GM21528 (cell line): ENCODE measurements around the gene TPM2.

ENCODE experiments used
- ATAC-seq: cut with Tn5 transposase; IDR thresholded peaks from one replicate; pipeline ENCODE4 v1.9.1; 2021; ENCODE audit warnings: mild to moderate bottlenecking, moderate library complexity; ENCODE audit not compliant: unreplicated experiment, low FRiP score

TPM2 gene

GRCh38 chr9:35697486-35697885 is 7.8 kb upstream of the TPM2 start:
- ATAC-seq: no peak

DNA sequence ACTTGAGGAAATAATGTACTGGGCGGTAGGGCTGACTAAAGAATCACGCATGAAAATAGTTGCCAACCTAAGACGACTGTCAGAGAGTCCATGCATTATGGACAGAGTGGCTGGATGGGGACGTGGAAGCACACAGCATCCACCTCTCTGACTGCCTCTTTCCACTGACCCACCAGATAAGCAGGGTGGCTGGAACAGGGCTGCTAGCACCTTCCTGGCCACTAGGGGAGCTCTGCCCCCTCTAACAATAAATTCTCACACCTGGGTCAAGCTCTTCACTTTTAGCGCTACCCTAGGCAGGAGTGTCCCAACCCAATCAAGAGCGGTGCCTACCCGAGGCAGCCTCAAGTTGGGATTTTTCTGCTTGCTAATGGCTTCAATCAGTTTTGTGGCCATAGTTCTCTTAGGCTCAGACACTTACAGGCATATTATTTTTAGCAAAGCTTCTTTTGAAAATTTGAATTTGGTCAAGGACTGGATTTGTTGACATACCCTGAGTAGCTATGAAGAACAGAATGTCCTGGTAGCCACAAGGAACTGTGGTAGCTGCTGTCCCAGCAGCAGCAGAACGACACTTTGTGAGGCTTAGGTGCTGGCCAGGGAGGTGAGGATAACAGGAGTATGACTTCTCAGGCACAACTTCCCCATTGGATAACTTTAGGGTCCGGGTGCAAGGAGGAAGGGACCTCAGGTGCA is 6.9 kb upstream of the TPM2 start:
- ATAC-seq: no peak

DNA sequence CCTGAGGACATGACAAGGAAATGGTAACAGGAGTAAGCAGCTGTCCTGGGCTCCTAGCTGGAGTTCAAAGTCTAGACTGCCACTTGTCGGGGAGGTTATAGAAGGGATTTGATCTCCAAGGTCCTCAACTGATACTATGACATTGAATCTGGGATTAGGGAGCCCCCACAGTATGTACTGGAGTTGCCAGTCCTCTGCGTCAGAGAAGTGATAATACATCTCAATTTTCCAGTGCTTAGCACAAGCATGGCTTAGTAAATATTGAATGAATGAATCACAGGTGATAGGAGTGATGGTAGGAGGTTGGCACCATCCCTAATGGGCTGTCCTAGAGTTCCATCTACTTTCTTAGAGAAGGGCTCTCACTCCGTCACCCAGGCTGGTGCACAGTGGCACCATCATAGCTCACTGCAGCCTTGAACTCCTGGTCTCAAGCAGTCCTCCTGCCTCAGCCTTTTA is 6.2 kb upstream of the TPM2 start:
- no peak for ATAC-seq

GRCh38 chr9:35691757-35692301 is 2.1 kb upstream of the TPM2 start:
- no peak for ATAC-seq

- ATAC-seq: no peak
Measured at GRCh38 chr9:35691334-35691650, 1.6 kb upstream of the TPM2 start.

- no peak for ATAC-seq
Measured at GRCh38 chr9:35690614-35691333, 1.0 kb upstream of the TPM2 start.

DNA sequence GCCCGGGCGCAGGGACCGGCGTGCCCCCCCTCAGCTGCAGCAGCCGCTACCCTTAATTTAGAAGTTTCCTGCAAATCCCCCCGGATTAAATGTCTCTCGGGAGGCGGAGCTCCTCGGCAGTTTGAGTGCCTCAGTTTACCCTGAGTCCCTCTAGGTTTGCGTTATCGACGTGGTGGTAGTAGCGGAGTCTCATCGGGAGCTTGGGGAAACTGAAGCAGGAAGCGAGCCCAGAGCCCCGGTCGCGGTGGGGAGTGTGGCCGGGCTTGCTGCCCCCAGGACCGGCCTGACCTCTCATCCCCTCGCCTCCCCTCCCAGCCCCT is 529 bp upstream of the TPM2 start:
- no peak for ATAC-seq

DNA sequence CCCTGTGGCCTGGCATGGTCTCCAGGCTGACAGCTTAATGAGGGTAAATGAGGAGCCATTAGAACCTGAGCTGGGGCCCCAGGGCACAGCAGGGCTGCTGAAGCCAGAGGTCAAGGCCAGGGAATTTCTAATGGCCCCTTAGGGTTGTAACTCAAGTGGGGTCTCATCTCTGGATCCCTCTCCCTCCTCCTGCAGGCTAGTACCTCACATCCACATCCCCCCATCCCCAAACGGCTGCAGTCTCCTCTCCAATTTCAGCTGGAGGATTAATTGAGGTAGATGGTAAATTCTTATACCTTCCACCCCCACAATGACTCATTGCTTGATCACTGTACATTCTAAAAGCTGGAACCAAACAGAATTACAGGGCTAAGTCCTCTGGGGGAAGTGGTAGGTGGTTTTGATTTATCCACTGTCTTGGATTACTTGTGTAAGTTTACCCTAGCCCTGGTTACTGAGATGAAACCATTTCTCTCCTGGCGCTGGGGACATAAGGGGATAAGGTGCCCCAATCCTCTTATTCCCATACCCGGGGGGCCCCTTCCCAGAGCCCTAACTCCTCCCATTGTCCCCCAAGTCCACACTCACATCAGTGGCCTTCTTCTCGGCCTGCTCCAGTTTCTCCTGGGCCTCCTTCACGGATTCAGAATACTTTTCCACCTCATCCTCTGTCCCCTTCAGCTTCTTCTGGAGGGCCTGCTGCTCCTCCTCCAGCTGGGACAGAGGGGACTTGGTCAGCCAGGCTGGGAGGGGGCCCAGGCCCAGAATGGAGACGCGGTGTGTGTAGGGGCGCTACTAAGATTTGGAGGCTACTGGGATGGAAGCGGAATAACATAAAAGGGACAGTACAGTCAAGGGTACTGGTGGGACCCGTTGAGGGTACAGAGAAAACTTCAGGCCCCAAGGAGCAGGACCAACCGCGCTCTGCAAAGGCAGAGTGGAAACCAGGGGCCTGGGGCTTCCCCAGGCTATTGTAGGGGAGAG is 875 bp downstream of the TPM2 start:
- ATAC-seq: no peak

DNA sequence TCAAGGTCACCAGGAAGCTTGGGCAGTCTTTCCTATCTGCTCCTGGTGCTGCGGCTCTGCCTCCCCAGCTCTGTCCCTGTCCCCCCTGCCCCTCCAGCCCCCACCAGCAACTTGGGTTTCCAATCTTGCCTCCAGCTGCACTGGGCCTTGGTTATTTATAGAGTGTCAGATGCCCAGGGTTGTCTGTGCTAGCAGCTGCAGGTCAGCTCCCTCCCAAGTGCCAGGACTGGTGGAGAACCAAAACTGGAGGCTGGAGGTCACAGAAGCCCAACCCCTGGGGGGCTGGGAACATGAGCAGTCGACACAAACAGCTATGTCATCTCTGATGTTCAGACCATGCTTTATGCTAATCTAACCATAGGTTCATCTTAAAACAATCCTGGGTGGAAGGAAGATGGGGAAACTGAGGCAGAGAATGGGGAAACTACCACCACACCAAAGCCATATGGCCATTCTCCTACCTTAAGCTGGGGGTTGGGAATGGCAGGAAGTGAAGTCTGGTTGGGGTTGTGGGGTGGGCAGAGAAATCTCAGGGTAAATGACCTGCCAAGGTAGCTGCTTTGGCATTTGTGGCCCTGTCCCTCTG is 1.7 kb downstream of the TPM2 start:
- ATAC-seq: no peak

GRCh38 chr9:35687306-35687705 is 2.4 kb downstream of the TPM2 start:
- no peak for ATAC-seq

- no peak for ATAC-seq
Measured at GRCh38 chr9:35686222-35687203, 3.2 kb downstream of the TPM2 start.

GRCh38 chr9:35685506-35685905 is 4.2 kb downstream of the TPM2 start:
- ATAC-seq: no peak

- ATAC-seq: no peak
Measured at GRCh38 chr9:35684921-35685320, 4.8 kb downstream of the TPM2 start.

DNA sequence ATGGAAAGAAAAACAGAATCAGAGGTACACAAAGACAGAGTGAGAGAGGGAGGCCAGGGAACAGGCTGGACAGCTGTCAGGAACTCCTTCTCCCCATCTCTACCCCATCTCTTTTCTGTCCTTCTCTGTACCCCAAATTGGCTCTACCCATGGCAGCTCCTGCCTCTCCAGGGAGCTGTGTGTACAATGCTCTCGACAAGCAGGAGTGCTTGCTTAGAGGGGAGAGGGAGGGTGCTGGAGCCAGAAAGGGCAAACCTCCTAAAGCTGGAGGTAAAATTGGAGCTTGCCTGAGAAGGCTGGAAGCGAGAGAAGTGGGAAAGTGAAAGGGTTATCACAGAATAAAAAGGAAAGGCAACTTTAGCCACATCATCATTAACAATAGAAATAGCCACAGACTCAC is 6.4 kb downstream of the TPM2 start:
- no peak for ATAC-seq

DNA sequence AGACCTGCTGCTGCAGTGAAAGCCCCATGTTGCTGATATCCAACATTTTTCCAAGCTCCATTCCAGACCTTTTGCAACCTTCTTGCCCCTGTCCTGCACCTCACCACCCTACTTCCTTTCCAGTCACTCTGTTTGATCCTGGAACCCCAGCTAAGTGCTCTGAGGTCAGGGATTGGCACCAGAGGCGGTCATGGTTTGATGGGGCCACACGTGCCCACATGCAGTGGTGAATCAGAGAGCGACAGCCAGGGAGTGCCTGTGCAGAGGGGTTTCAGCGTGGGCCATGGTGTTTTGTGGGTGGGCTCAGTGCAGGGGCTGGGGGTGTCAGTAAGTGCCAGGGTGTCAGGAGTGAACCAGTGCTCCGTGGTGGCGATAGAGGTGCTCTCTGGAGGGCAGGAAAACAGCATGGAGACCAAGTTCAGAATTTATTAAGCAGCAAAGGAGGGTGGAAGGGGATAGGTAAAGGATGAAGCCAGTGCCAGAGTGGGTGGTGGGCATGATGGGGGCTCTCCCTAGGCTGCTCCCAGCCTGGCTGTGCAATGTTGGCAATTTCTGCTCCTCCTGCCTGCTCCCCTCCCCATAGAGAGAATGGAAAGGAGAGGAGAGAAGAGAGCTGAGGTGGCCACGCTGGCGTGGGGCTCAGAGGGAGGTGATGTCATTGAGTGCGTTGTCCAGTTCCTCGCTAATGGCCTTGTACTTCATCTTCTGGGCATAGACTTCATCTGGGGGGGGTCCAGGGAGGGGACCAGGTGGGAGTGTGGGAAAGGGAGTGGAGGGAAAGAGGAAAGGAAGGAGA is 7.0 kb downstream of the TPM2 start:
- ATAC-seq: no peak

DNA sequence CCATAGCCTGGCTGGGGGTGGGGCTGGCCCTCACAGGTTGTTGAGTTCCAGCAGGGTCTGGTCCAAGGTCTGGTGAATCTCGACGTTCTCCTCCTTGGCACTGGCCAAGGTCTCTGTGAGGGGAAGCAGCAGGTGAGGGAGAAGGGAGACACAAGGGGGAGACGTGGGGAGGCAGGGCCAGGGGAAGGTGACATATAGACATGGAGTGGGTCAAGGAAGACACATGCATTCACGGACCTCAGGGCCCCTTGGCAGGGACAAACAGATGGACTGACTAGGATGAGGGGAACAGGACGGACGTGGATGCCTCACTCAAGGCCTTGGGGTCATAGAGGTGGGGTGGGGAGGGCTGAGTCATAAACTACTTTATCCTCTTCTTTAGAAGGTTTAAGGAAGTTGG is 7.7 kb downstream of the TPM2 start:
- no peak for ATAC-seq

GRCh38 chr9:35681341-35682002 is 8.3 kb downstream of the TPM2 start:
- no peak for ATAC-seq
